Fibroblast of upper back skin (primary cell): Measurements from ENCODE around the gene CBR4.

ENCODE experiments used
- DNase-seq: peaks from one replicate; pipeline ENCODE4 v3.0.0-alpha.2; 2013

Gene CBR4

GRCh38 chr4:169032883-169033645 lies 23.0 kb upstream of the CBR4 start:
- no peak for DNase-seq

DNA sequence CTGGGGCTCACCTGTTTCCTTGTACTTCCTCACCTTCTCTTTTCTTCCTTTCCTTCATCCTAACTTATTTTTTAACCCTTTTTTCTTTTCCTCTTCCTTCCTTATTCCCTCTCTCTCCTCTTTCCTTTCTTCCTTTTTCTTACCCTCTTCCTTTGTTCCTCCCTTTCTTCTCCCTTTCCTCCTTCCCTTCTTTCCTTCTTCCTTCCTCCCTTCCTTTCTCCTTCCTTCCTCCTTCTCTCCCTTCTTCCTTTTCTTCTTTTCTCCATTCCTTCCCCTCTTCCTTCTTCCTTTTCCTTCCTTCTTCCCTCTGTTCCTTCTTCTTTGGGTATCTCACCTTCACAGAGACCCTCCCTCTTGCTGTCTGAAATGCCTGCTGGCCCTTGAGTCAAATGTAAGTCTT lies 22.1 kb upstream of the CBR4 start:
- no peak for DNase-seq

DNA sequence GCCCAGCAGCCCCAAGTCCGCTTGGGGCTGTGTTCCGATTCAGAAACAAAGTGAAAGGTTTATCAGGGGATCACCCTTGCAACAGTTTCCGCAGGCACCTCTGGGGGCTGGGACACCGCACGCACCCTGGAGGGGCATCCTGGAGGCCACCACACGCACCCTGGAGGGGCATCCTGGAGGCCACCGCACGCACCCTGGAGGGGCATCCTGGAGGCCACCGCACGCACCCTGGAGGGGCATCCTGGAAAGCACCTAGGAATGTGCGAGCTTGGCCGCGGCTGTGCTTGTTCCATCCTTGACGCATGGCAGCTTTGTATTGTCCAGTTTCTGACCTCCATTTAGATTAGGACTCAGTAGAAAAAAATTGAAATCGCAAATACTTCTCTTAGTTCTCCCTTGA lies 21.3 kb upstream of the CBR4 start:
- DNase-seq, result no peak

DNA sequence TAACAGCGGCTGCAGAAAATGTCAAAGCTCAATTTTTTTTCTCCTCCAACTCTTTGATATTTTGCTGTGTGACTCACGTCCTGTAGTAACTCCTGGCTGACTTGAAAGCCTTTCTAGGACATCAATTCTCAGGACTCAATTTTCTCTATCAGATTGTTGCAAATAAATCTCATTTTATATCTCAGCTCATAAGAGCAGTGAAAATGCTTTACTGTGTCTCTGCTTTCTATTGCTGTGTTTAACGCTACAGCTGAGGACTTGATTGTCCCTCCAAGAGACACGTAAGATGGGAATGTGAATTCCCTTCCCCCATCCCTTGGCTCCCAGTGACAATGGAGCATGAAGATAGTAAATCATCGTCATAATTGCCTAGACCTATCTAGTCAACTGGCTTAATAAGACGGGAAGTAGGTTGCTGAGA lies 20.5 kb upstream of the CBR4 start:
- DNase-seq, result peak; percentile 25

- no peak for DNase-seq
Observed at GRCh38 chr4:169029947-169030346, 19.9 kb upstream of the CBR4 start.

DNA sequence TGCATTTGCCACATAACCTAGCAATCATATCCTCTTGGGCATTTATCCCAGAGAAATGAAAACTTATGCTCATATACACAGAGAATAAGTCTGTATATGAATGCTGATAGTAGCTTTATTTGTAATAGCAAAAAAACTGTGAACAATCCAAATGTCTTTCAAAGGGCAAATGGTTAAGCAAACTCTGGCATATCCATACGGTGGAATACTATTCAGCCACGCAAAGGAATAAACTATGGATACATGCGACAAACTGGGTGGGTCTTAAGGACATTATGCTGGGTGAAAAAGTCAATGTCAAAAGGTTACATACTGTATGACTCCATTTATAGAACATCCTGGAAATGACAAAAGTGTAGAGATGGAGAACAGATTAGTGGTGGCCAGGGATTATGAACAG lies 17.6 kb upstream of the CBR4 start:
- DNase-seq, result no peak

- no peak for DNase-seq
Observed at GRCh38 chr4:169025184-169025583, 15.1 kb upstream of the CBR4 start.

DNA sequence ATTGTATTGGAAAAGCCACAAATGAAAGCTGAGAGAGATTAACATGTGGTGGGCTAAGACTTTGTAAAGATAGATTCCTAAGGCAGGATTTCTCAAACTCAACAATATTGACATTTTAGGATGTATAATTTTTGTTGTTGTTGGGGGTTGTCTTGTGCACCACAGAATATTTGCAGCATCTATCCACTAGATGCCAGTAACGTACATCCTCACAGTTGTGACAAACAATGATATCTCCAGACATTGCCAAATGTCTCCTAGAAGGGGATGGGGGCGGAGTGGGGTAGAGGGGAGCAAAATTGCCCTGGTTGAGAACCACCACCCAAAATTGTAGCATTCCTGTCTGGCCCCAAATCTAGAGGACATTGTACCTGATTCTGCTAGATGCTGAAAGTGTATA lies 14.7 kb upstream of the CBR4 start:
- peak; percentile 56 for DNase-seq

- DNase-seq, result no peak
Observed at GRCh38 chr4:169018406-169018805, 8.4 kb upstream of the CBR4 start.

DNA sequence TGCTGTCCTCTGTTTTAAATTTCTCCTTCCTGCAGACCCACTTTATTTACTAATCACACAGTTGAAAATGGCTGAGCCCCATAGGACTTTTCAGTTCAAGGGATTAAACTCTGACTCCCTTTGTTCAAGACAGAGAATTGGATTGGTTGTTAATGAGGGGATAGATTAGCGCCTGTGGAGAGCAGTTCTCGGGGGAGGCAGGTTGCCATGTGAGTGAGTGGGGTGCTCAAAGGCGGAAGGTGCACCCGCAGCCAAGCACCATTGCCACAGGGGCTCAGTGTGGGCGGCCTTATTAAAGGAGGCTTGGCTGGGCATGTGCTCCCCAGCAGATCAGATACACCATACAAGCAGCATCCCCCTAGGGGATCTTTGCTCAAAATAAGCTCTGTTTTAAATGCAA lies 7.9 kb upstream of the CBR4 start:
- no peak for DNase-seq

DNA sequence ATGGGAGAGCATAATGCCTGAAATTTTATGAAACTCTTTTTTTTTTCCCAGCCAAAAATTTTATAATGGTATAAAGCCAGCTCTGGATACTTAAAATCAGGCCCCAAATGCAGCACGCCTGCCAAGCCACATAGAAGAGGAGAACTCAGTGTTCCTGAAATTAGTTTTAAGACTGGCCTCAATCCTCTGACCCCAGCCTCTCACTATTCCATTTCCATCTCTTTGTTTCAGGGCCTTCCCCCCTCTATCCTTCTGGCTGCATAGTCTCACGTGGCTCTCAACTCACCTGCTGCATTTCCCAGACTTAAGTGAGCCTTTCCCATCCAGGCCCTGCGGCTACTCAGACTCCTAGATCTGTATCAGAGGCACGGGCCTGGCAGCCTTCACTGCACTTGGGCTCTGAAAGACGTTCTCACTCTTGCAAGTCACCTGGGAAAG lies 5.2 kb upstream of the CBR4 start:
- DNase-seq, result no peak

GRCh38 chr4:169014586-169014985 lies 4.5 kb upstream of the CBR4 start:
- no peak for DNase-seq

GRCh38 chr4:169013396-169013795 lies 3.3 kb upstream of the CBR4 start:
- DNase-seq, result no peak

DNA sequence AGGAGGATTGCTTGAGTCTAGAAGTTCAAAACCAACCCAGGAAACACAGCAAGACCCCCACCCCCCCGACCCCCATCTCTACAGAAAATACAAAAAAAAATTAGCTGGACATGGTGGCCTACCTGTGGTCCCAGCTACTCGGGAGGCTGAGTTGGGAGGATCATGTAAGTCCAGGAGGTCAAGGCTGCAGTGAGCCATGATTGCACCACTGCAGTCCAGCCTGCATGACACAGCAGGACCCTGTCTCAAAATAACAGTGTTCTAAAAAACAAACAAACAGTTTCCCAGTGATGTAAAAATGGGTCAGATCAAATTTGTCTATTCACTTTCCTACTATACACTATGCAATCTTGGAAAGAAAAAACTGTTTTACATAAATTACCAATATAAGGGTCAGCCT lies 2.0 kb upstream of the CBR4 start:
- DNase-seq, result no peak

DNA sequence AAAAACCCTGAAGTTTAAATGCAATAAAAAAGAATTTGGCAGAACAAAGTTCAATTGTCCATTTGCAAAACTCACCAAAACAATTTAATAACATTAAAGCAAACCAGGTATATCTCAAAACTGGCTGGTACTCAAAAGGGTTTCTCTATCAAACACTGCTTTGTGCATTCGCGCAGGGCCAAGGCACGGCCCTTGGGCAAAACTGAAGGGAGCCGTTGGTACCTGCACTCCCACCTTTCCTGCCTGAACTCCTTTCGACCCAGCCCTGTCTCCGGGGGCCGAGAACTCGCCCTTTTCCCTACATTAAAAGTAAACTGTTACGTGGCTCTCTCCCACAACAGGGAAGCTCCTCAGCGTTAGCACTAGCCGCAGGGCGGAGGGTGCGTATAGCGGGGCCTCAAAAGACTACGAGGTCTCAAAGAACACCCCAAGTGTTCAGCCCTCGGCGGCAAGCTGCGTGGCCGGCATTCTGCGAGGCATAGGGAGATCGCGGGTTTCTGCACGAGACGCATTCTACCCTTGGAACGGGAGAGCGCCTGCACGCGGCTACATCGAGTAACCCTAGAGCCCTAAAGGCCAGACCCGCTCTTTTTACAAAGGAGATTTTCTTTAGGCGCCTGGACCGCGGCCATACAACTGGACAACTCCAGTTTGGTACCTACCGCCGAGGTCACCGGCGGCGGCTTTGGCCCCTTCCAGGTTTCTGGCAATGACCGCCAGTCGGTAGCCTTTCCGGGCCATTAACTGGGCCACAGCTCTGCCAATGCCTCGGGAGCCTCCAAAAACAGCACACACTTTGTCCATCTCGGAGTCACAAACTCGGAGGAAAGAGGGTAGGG lies 550 bp downstream of the CBR4 start:
- DNase-seq, result peak; percentile 54

DNA sequence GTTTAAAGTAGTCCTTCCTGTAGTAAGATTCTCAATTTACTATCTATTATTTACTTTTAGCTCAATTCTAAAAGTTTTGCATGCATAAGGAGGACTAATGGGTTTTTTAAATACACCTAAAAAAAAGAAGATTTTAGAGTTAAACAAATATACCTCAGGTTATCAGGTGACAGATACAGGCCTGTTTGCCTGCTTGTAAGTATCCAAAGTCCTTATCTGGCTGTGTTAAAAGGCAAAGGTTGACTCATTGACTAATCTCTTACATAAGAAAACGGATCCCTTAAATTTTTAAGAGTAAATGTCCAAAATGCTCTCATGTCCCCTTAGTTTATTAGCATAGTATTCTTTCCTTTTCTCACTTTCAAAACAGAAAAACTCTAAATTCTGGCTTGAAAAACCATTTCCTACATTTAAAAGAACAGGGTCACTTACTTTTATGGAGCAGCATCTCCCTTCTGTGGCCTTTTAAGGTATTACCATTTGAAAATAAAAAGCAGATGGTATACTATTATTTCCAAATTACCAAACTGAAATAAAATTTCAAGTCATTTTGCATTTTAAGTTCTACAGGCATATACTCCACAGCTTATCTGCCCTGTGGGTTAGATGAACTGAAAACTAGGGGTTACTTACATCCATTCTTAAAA lies 4.5 kb downstream of the CBR4 start:
- DNase-seq, result no peak

GRCh38 chr4:169000315-169000714 lies 9.7 kb downstream of the CBR4 start:
- DNase-seq, result no peak

DNA sequence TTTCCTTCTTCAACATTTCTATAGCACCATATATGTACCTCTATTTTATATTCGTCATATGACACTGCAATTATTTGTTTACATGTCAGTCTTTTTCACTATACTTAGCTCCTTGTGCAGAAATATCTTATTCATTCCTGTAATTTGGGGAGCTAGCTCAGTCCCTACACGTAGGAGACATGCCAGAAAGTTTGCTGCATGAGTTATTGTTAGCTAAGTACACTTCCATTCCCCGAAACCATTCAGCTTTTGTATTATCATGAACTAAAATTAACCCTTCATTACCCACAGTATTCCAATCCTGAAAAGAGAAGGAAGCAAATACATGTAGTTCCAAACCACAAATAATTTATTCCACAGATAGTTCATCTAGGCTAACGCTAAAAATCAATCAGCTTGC lies 10.2 kb downstream of the CBR4 start:
- no peak for DNase-seq

- DNase-seq, result no peak
Observed at GRCh38 chr4:168998596-168998995, 11.5 kb downstream of the CBR4 start.

DNA sequence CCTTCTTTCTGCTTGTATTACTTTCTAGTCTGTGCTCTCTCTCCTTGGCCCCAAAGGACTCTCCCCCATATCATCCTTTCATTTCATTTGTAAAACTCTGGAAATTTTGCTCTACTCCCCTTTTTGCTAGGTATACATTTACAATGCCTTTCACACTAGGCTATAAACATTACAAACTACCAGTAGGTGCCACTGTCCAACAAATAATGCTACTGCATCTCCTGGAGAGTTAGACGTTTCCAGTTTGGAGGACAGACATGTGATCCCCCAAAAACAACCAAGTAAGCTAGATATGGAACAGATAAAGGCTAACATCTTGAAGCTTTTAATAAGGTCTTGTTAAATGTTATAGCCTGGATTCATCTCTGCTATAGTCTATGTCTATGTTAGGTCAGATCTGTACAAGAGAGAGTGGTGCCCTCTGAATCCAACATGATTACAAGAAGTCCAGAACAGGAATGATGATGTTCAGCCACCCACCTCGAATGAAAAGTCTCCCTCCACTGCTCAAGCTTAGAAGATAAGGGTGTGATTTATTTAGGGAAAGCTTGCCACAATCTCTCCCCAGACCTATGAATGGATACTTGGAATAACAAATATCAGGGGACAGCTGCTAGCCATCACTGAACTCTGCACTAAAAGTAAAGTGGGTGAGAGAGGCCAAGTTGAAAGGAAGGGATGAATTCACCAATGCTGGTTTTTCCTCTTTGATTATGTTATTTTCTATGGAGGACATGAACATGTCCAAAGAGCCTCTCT lies 14.3 kb downstream of the CBR4 start:
- peak; percentile 33 for DNase-seq

DNA sequence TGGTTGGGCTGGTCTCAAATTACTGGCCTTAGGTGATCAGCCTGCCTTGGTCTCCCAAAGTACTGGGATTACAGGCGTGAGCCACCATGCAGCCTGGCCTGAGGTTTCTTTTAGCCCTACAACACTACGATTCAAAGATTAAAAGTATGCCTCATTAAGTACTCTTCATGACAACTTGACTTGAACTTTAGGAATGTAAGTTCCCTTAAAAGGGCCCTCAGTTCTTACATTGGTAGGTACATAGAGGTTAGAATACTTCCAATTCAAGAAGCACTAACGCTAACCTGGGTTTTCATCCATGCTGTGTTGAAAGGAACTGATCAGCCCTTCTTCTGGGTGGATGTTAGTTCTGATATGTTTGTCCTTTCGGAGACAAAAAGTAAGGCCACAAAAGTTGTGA lies 15.1 kb downstream of the CBR4 start:
- no peak for DNase-seq

- peak; percentile 22 for DNase-seq
Observed at GRCh38 chr4:168993714-168994510, 16.1 kb downstream of the CBR4 start.
